ENCODE results near the gene ATRNL1.
"Not testable (repeated sequence)": the region's sequence is repeated elsewhere in the genome, so short reads cannot be mapped to it uniquely, and the experiment has no call there.

DNA sequence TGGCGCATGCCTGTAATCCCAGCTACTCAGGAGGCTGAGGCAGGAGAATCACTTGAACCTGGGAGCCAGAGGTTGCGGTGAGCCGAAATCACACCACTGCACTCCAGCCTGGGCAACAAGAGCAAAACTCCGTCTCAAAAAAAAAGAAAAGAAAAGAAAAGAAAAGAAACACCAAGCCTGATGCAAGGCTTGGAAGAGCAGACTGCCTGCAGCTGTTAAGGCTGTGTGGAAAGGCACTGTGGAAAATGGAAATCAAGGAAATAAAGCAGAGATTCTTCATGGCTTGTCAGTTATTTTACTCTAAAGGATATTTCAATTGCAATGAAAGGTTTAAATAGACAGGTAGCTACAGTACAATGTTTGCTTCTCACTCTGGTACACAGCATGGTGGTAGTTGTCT lies 735.0 kb downstream of the ATRNL1 start:
- not testable (repeated sequence) for TF ChIP-seq EZH2phosphoT487 (IDR thresholded peaks at IDR 0.05; ENCODE audit: low read length); EZH2 (optimal IDR thresholded peaks at IDR 0.05; ENCODE audit: low read depth, low read length)
- TF ChIP-seq, protein P1, sequence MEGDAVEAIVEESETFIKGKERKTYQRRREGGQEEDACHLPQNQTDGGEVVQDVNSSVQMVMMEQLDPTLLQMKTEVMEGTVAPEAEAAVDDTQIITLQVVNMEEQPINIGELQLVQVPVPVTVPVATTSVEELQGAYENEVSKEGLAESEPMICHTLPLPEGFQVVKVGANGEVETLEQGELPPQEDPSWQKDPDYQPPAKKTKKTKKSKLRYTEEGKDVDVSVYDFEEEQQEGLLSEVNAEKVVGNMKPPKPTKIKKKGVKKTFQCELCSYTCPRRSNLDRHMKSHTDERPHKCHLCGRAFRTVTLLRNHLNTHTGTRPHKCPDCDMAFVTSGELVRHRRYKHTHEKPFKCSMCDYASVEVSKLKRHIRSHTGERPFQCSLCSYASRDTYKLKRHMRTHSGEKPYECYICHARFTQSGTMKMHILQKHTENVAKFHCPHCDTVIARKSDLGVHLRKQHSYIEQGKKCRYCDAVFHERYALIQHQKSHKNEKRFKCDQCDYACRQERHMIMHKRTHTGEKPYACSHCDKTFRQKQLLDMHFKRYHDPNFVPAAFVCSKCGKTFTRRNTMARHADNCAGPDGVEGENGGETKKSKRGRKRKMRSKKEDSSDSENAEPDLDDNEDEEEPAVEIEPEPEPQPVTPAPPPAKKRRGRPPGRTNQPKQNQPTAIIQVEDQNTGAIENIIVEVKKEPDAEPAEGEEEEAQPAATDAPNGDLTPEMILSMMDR (IDR thresholded peaks at IDR 0.05; ENCODE audit: low read length) = not testable (repeated sequence)

Data from MM.1S (cell line).